IMR-90 (cell line): ENCODE results near the gene MS4A10. TPM values are rescaled to one million over a fixed set of nuclear protein-coding genes. Genes with fewer than 3 reads are reported as not detected.
A peak's percentile ranks its signal among the peaks of the same experiment; 100 is the strongest.

Source experiments
- ATAC-seq: fragments of 200-7000 bp; cut with Tn5 transposase; 2 replicates; pipeline ENCODE4 v1.9.1; 2020; ENCODE audit warnings: low read depth, mild to moderate bottlenecking, moderate library complexity
- BruUV-seq: library from RNA; stranded (reverse); fragments of 400-500 nt; replicated peaks from 2 replicates; lab custom pipeline; 2021; lab: Mats Ljungman, UMichigan
- CTCF ChIA-PET: fragments of 300-600 bp; formaldehyde crosslinking; extraction: SDS; loops from one replicate; lab custom pipeline; 2021; ENCODE audit warnings: antibody characterized with exemption; lab: Yijun Ruan, JAX
- POLR2A ChIA-PET: fragments of 300-600 bp; sonication (Branson Sonifier 250); formaldehyde crosslinking; loops from one replicate; lab custom pipeline; 2022; ENCODE audit warnings: antibody characterized with exemption; ENCODE audit not compliant: unreplicated experiment; lab: Charles Lee
- DNase-seq: peaks from one replicate; pipeline ENCODE4 v3.0.0; 2013
- H2AFZ ChIP-seq: replicated peaks from 2 replicates; pipeline ENCODE3; 2013; ENCODE audit warnings: low read length, mild to moderate bottlenecking; ENCODE audit not compliant: poor library complexity
- H2AK5ac ChIP-seq: 2 replicates; pipeline ENCODE4 v1.6.1; 2013; ENCODE audit warnings: low read depth, low read length, inconsistent platforms
- H2AK9ac ChIP-seq: replicated peaks from 2 replicates; pipeline ENCODE3; 2013; ENCODE audit warnings: mild to moderate bottlenecking, low read depth, low read length, moderate library complexity; ENCODE audit not compliant: poor library complexity
- H2BK120ac ChIP-seq: 2 replicates; pipeline ENCODE4 v1.6.1; 2013; ENCODE audit warnings: low read depth, low read length, inconsistent platforms
- H2BK15ac ChIP-seq: 3 replicates; pipeline ENCODE4 v1.6.1; 2013; ENCODE audit warnings: low read depth, low read length, inconsistent platforms
- H2BK20ac ChIP-seq: 2 replicates; pipeline ENCODE4 v1.6.1; 2013; ENCODE audit warnings: low read depth, mild to moderate bottlenecking, inconsistent platforms, low read length, moderate library complexity
- H2BK5ac ChIP-seq: 2 replicates; pipeline ENCODE4 v1.6.1; 2013; ENCODE audit warnings: mild to moderate bottlenecking, low read depth, low read length, inconsistent platforms; ENCODE audit not compliant: poor library complexity, severe bottlenecking
- H3K14ac ChIP-seq: replicated peaks from 2 replicates; pipeline ENCODE4 v1.6.1; 2013; ENCODE audit warnings: low read depth, low read length, inconsistent platforms
- H3K18ac ChIP-seq: 2 replicates; pipeline ENCODE4 v1.6.1; 2013; ENCODE audit warnings: low read depth, low read length, control low read depth
- H3K23ac ChIP-seq: 2 replicates; pipeline ENCODE4 v1.6.1; 2013; ENCODE audit warnings: low read depth, low read length, inconsistent platforms
- H3K27ac ChIP-seq: 2 replicates; pipeline ENCODE4 v1.5.1; 2013; ENCODE audit warnings: mild to moderate bottlenecking, control low read depth, low read length; ENCODE audit not compliant: insufficient read depth
- H3K27me3 ChIP-seq: 2 replicates; pipeline ENCODE4 v1.6.1; 2013; ENCODE audit warnings: low read length; ENCODE audit not compliant: control insufficient read depth, insufficient read depth
- H3K36me3 ChIP-seq: 2 replicates; pipeline ENCODE4 v1.6.1; 2013; ENCODE audit warnings: low read length, mixed read lengths; ENCODE audit not compliant: control insufficient read depth, insufficient read depth
- H3K4ac ChIP-seq: 2 replicates; pipeline ENCODE4 v1.6.1; 2013; ENCODE audit warnings: low read depth, low read length, inconsistent platforms
- H3K4me1 ChIP-seq: 2 replicates; pipeline ENCODE4 v1.6.1; 2013; ENCODE audit warnings: low read length, mixed read lengths; ENCODE audit not compliant: control insufficient read depth, insufficient read depth
- H3K4me2 ChIP-seq: 2 replicates; pipeline ENCODE4 v1.6.1; 2013; ENCODE audit warnings: low read depth, mild to moderate bottlenecking, control low read depth, low read length, moderate library complexity
- H3K4me3 ChIP-seq: 2 replicates; pipeline ENCODE4 v1.5.1; 2013; ENCODE audit warnings: low read depth, mild to moderate bottlenecking, control low read depth, low read length, moderate library complexity; ENCODE audit not compliant: insufficient read depth
- H3K56ac ChIP-seq: 2 replicates; pipeline ENCODE4 v1.6.1; 2013; ENCODE audit warnings: low read length, inconsistent platforms; ENCODE audit not compliant: insufficient read depth; ENCODE audit errors: extremely low read depth
- H3K79me1 ChIP-seq, 2 experiments: 2 replicates each; pipeline ENCODE4 v1.6.1; 2013; ENCODE audit warnings: low read length in 2 of 2, inconsistent platforms in 1 of 2, low read depth in 1 of 2
- H3K9ac ChIP-seq: 2 replicates; pipeline ENCODE4 v1.6.1; 2013; ENCODE audit warnings: low read depth, low read length, control low read depth
- H3K9me1 ChIP-seq: 2 replicates; pipeline ENCODE4 v1.6.1; 2013; ENCODE audit warnings: low read length, inconsistent platforms; ENCODE audit not compliant: insufficient read depth
- H3K9me3 ChIP-seq: 2 replicates; pipeline ENCODE4 v1.6.1; 2013; ENCODE audit warnings: low read length; ENCODE audit not compliant: control insufficient read depth, insufficient read depth
- H4K20me1 ChIP-seq: 2 replicates; pipeline ENCODE4 v1.6.1; 2013; ENCODE audit warnings: low read length, inconsistent platforms; ENCODE audit not compliant: insufficient read depth
- H4K5ac ChIP-seq: 2 replicates; pipeline ENCODE4 v1.6.1; 2013; ENCODE audit warnings: mild to moderate bottlenecking, low read depth, low read length, control low read depth
- H4K8ac ChIP-seq, 2 experiments: 2 replicates each; pipeline ENCODE4 v1.6.1; 2013; ENCODE audit warnings: low read depth in 2 of 2, low read length in 2 of 2, control low read depth in 1 of 2, inconsistent platforms in 1 of 2
- H4K91ac ChIP-seq: 2 replicates; pipeline ENCODE4 v1.6.1; 2013; ENCODE audit warnings: low read depth, low read length, inconsistent platforms; ENCODE audit not compliant: insufficient read depth
- CTCF ChIP-seq: conservative IDR thresholded peaks from 2 replicates; pipeline ENCODE4 v1.5.1; 2012; ENCODE audit warnings: mild to moderate bottlenecking, low read depth, low read length, improper control_type of control experiment
- SMC3 ChIP-seq: fragments of 150-350 bp; IDR thresholded peaks from 2 replicates; pipeline ENCODE4 v1.6.1; 2016; ENCODE audit warnings: low read depth, mild to moderate bottlenecking, antibody characterized with exemption, low read length, moderate library complexity
- WGBS, 2 experiments: methylation state at CpG; one replicate each; pipeline versions ENCODE4 v1.1.5 to v1.1.7; 2013; ENCODE audit warnings: missing lambda C conversion rate in 2 of 2; ENCODE audit not compliant: insufficient read length in 1 of 2; ENCODE audit errors: extremely low coverage in 2 of 2; 5-methylcytosine and 5-hydroxymethylcytosine counted together
- dilution Hi-C: fragments of 300-500 bp; cut with HindIII; formaldehyde crosslinking; loops from one replicate; pipeline ENCODE4 v1.14.3; 2018; ENCODE audit warnings: low sequenced_read_pairs; ENCODE audit not compliant: unreplicated experiment
- in situ Hi-C: fragments of 300-500 bp; cut with MboI; formaldehyde crosslinking; loops from 3 replicates; pipeline ENCODE4 v1.14.3; 2019; ENCODE audit warnings: low sequenced_read_pairs, inconsistent platforms, mixed read lengths
- intact Hi-C: fragments of 100-400 bp; cut with micrococcal nuclease; formaldehyde crosslinking; loops from 2 replicates; pipeline ENCODE4 v1.10.0; 2022
- polyA plus RNA-seq, 3 experiments: library from polyadenylated mRNA; depleted of rRNA; stranded (reverse); fragments of >200 nt; gene quantifications; 2 replicates each; pipeline ENCODE4 v1.2.3, GENCODE V29; 2012; ENCODE audit warnings: low replicate concordance in 1 of 3
- total RNA-seq: library from RNA; depleted of rRNA; stranded (reverse); fragments of >200 nt; gene quantifications from 2 replicates; pipeline ENCODE4 v1.2.3, GENCODE V29; 2012

The MS4A10 gene
- total and polyA plus RNA-seq, 2 of the 4 experiments (the other 2 are of a cell fraction), result not detected

- H2BK20ac ChIP-seq, result no peak overlapping the region
- 60% methylated on average over 3 of the region's 11 CpGs; no CpG with 5 or more reads in 1 of the 2 experiments for WGBS, 2 experiments
- no peak overlapping the region for H3K23ac ChIP-seq
- H3K27me3 ChIP-seq, result peaks cover 8% of the 10 kb centered on the region
- no peak overlapping the region for H3K4me3 ChIP-seq
- no peaks in the 10 kb centered on the region for H3K79me1 ChIP-seq
- ChIA-PET POLR2A (interaction anchor here (0.6 kb wide), 2 partner anchors 81 to 390 kb away, joined by 3 read pairs; no protein-coding TSS in a partner anchor), CTCF (interaction anchor here (0.9 to 1.4 kb wide), 3 partner anchors 10 to 18 kb away, joined by 3 to 8 read pairs (median 4); no protein-coding TSS in a partner anchor)
- ATAC-seq (no peak), DNase-seq (no peak)
- H3K27ac ChIP-seq, result no peak overlapping the region
- H3K14ac ChIP-seq, result no peak overlapping the region
- no peak overlapping the region for H3K56ac ChIP-seq
- no peak overlapping the region for H3K4me2 ChIP-seq
- intact Hi-C loops (no loop called here), dilution Hi-C loops (no loop called here), in situ Hi-C loops (no loop called here)
- H3K9me1 ChIP-seq, result no peaks in the 10 kb centered on the region
- H2BK120ac ChIP-seq, result no peak overlapping the region
- peak overlapping the region; percentile 31 for H2AK9ac ChIP-seq
- TF ChIP-seq SMC3 (no peak), CTCF (peak; percentile 11; the same call in 1 of the 2 replicates)
- no peak overlapping the region for H2AFZ ChIP-seq
- H3K36me3 ChIP-seq, result no peaks in the 10 kb centered on the region
- no peaks in the 10 kb centered on the region for H4K20me1 ChIP-seq
- no peak overlapping the region for H4K8ac ChIP-seq
- no peak overlapping the region for H3K9ac ChIP-seq
- H3K4me1 ChIP-seq, result no peaks in the 10 kb centered on the region
- no TSS peak for BruUV-seq
- H2AK5ac ChIP-seq, result no peak overlapping the region
- H3K9me3 ChIP-seq, result no peaks in the 10 kb centered on the region
- H4K91ac ChIP-seq, result no peak overlapping the region
- no peak overlapping the region for H2BK15ac ChIP-seq
- no peak overlapping the region for H2BK5ac ChIP-seq
- H4K5ac ChIP-seq, result no peak overlapping the region
- H3K18ac ChIP-seq, result no peak overlapping the region
- H3K4ac ChIP-seq, result no peak overlapping the region
These were observed 22.1 kb upstream of the MS4A10 start for GRCh38 chr11:60762851-60763691.
